ENCODE results near the gene PRDM15. TPM values are rescaled to one million over a fixed set of nuclear protein-coding genes. Genes with fewer than 3 reads are reported as not detected.

PRDM15 gene
- total RNA-seq, 3 donors from 2014 or later (not counting 1 experiment from before 2014, with no cell fraction given), result 11.4 to 13.5 (median 11.9) TPM

- H3K27me3 Mint-ChIP-seq (ENCODE audit: low read depth in 2 of 2), result no peaks in the 10 kb centered on the region
- H3K4me1 Mint-ChIP-seq, result no peaks in the 10 kb centered on the region
- H3K9me3 ChIP-seq (ENCODE audit: control insufficient read depth, insufficient read depth, low read length), result no peaks in the 10 kb centered on the region
- no peak overlapping the region for H3K27ac ChIP-seq (ENCODE audit: low read length)
- no peak overlapping the region for H3K4me3 Mint-ChIP-seq
- H3K4me3 ChIP-seq (ENCODE audit: low read length), result no peak overlapping the region
- ATAC-seq (no peak), DNase-seq (no peak)
- H3K9me3 Mint-ChIP-seq, result no peaks in the 10 kb centered on the region
- no peaks in the 10 kb centered on the region for H3K27me3 ChIP-seq (ENCODE audit: control insufficient read depth, insufficient read depth, low read length)
- H3K27ac Mint-ChIP-seq, result no peak overlapping the region
- peaks cover 11% of the 10 kb centered on the region for H3K36me3 ChIP-seq (ENCODE audit: control insufficient read depth, insufficient read depth, low read length)
- H3K36me3 Mint-ChIP-seq, result no peaks in the 10 kb centered on the region
- TF ChIP-seq CTCF (IDR thresholded peaks at IDR 0.05), result no peak
- no peaks in the 10 kb centered on the region for H3K4me1 ChIP-seq (ENCODE audit: control insufficient read depth, insufficient read depth, low read length)
- intact Hi-C loops (cut with micrococcal nuclease), result no loop called here
- 94% methylated on average over 2 of the region's 2 CpGs for WGBS (ENCODE audit: insufficient coverage)
Measured at GRCh38 chr21:41830145-41830707, 48.9 kb downstream of the PRDM15 start.

- Histone ChIP-seq H3K4me3 (ENCODE audit: low read length) (no peak overlapping the region), H3K27ac (ENCODE audit: low read length) (no peak overlapping the region), H3K9me3 (ENCODE audit: control insufficient read depth, insufficient read depth, low read length) (no peaks in the 10 kb centered on the region), H3K36me3 (ENCODE audit: control insufficient read depth, insufficient read depth, low read length) (peaks cover 4% of the 10 kb centered on the region), H3K27me3 (ENCODE audit: control insufficient read depth, insufficient read depth, low read length) (no peaks in the 10 kb centered on the region), H3K4me1 (ENCODE audit: control insufficient read depth, insufficient read depth, low read length) (no peaks in the 10 kb centered on the region)
- Mint-ChIP-seq H3K9me3 (no peaks in the 10 kb centered on the region), H3K27ac (no peak overlapping the region), H3K36me3 (no peaks in the 10 kb centered on the region), H3K27me3 (ENCODE audit: low read depth in 2 of 2) (no peaks in the 10 kb centered on the region), H3K4me3 (no peak overlapping the region), H3K4me1 (no peaks in the 10 kb centered on the region)
- DNase-seq (no peak), ATAC-seq (no peak)
- intact Hi-C loops (cut with micrococcal nuclease), result no loop called here
- no peak for TF ChIP-seq CTCF (IDR thresholded peaks at IDR 0.05)
- 45% methylated on average over 3 of the region's 3 CpGs for WGBS (ENCODE audit: insufficient coverage)
Measured at GRCh38 chr21:41828884-41829360, 50.2 kb downstream of the PRDM15 start.

GRCh38 chr21:41827951-41828883 is 50.9 kb downstream of the PRDM15 start:
- Histone ChIP-seq H3K36me3 (ENCODE audit: control insufficient read depth, insufficient read depth, low read length) (peaks cover 4% of the 10 kb centered on the region), H3K27ac (ENCODE audit: low read length) (no peak overlapping the region), H3K27me3 (ENCODE audit: control insufficient read depth, insufficient read depth, low read length) (no peaks in the 10 kb centered on the region), H3K4me1 (ENCODE audit: control insufficient read depth, insufficient read depth, low read length) (no peaks in the 10 kb centered on the region), H3K4me3 (ENCODE audit: low read length) (no peak overlapping the region), H3K9me3 (ENCODE audit: control insufficient read depth, insufficient read depth, low read length) (no peaks in the 10 kb centered on the region)
- 94% methylated on average over 42 of the region's 42 CpGs for WGBS (ENCODE audit: insufficient coverage)
- H3K4me1 Mint-ChIP-seq, result no peaks in the 10 kb centered on the region
- no peaks in the 10 kb centered on the region for H3K36me3 Mint-ChIP-seq
- no peak overlapping the region for H3K4me3 Mint-ChIP-seq
- intact Hi-C loops (cut with micrococcal nuclease), result no loop called here
- DNase-seq (no peak), ATAC-seq (no peak)
- H3K27ac Mint-ChIP-seq, result no peak overlapping the region
- TF ChIP-seq CTCF (IDR thresholded peaks at IDR 0.05), result no peak
- H3K9me3 Mint-ChIP-seq, result no peaks in the 10 kb centered on the region
- no peaks in the 10 kb centered on the region for H3K27me3 Mint-ChIP-seq (ENCODE audit: low read depth in 2 of 2)
